ENCODE data around the gene PRKN. TPM values are rescaled to one million over a fixed set of nuclear protein-coding genes. Genes with fewer than 3 reads are reported as not detected.

Gene PRKN
- total RNA-seq, 1 donor from 2014 or later = 5.1 TPM

- no peak for DNase-seq (ENCODE audit: low spot score)
- Mint-ChIP-seq H3K4me3 (ENCODE audit: unreplicated experiment) (no peak overlapping the region), H3K36me3 (ENCODE audit: low read depth, unreplicated experiment) (no peaks in the 10 kb centered on the region), H3K27ac (ENCODE audit: unreplicated experiment) (no peak overlapping the region), H3K27me3 (ENCODE audit: unreplicated experiment) (no peaks in the 10 kb centered on the region), H3K4me1 (ENCODE audit: unreplicated experiment) (no peaks in the 10 kb centered on the region), H3K9me3 (ENCODE audit: unreplicated experiment) (no peaks in the 10 kb centered on the region)
- no peak for TF ChIP-seq CTCF (IDR thresholded peaks at IDR 0.05; ENCODE audit: unreplicated experiment)
These were observed 524.3 kb downstream of the PRKN start for GRCh38 chr6:162203287-162203686.

GRCh38 chr6:162200945-162201690, 526.4 kb downstream of the PRKN start:
- no peak overlapping the region for H3K4me3 Mint-ChIP-seq (ENCODE audit: unreplicated experiment)
- H3K36me3 Mint-ChIP-seq (ENCODE audit: low read depth, unreplicated experiment) = no peaks in the 10 kb centered on the region
- no peak for DNase-seq (ENCODE audit: low spot score)
- no peaks in the 10 kb centered on the region for H3K27me3 Mint-ChIP-seq (ENCODE audit: unreplicated experiment)
- no peaks in the 10 kb centered on the region for H3K9me3 Mint-ChIP-seq (ENCODE audit: unreplicated experiment)
- H3K4me1 Mint-ChIP-seq (ENCODE audit: unreplicated experiment) = no peaks in the 10 kb centered on the region
- H3K27ac Mint-ChIP-seq (ENCODE audit: unreplicated experiment) = no peak overlapping the region
- no peak for TF ChIP-seq CTCF (IDR thresholded peaks at IDR 0.05; ENCODE audit: unreplicated experiment)

GRCh38 chr6:162200041-162200440, 527.5 kb downstream of the PRKN start:
- no peak for DNase-seq (ENCODE audit: low spot score)
- Mint-ChIP-seq H3K4me3 (ENCODE audit: unreplicated experiment) (no peak overlapping the region), H3K9me3 (ENCODE audit: unreplicated experiment) (no peaks in the 10 kb centered on the region), H3K27me3 (ENCODE audit: unreplicated experiment) (no peaks in the 10 kb centered on the region), H3K4me1 (ENCODE audit: unreplicated experiment) (no peaks in the 10 kb centered on the region), H3K27ac (ENCODE audit: unreplicated experiment) (no peak overlapping the region), H3K36me3 (ENCODE audit: low read depth, unreplicated experiment) (no peaks in the 10 kb centered on the region)
- TF ChIP-seq CTCF (IDR thresholded peaks at IDR 0.05; ENCODE audit: unreplicated experiment) = no peak

- Mint-ChIP-seq H3K9me3 (ENCODE audit: unreplicated experiment) (no peaks in the 10 kb centered on the region), H3K27me3 (ENCODE audit: unreplicated experiment) (no peaks in the 10 kb centered on the region), H3K4me1 (ENCODE audit: unreplicated experiment) (no peaks in the 10 kb centered on the region), H3K4me3 (ENCODE audit: unreplicated experiment) (no peak overlapping the region), H3K36me3 (ENCODE audit: low read depth, unreplicated experiment) (no peaks in the 10 kb centered on the region), H3K27ac (ENCODE audit: unreplicated experiment) (no peak overlapping the region)
- no peak for TF ChIP-seq CTCF (IDR thresholded peaks at IDR 0.05; ENCODE audit: unreplicated experiment)
- no peak for DNase-seq (ENCODE audit: low spot score)
These were observed 528.6 kb downstream of the PRKN start for GRCh38 chr6:162198925-162199324.

GRCh38 chr6:162198076-162198475, 529.5 kb downstream of the PRKN start:
- no peak for DNase-seq (ENCODE audit: low spot score)
- H3K27ac Mint-ChIP-seq (ENCODE audit: unreplicated experiment) = no peak overlapping the region

More at GRCh38 chr6:162198076-162198475, 529.5 kb downstream of the PRKN start:
- no peaks in the 10 kb centered on the region for H3K9me3 Mint-ChIP-seq (ENCODE audit: unreplicated experiment)
- no peaks in the 10 kb centered on the region for H3K36me3 Mint-ChIP-seq (ENCODE audit: low read depth, unreplicated experiment)
- no peak for TF ChIP-seq CTCF (IDR thresholded peaks at IDR 0.05; ENCODE audit: unreplicated experiment)
- no peaks in the 10 kb centered on the region for H3K27me3 Mint-ChIP-seq (ENCODE audit: unreplicated experiment)
- H3K4me1 Mint-ChIP-seq (ENCODE audit: unreplicated experiment) = no peaks in the 10 kb centered on the region
- H3K4me3 Mint-ChIP-seq (ENCODE audit: unreplicated experiment) = no peak overlapping the region
